Astrocyte of the spinal cord (primary cell): ENCODE results near the gene PTPN14.
A peak's percentile ranks its signal among the peaks of the same experiment; 100 is the strongest.

Experiments
- DNase-seq: peaks from one replicate; pipeline ENCODE4 v3.0.0; 2011; ENCODE audit warnings: low read depth, low spot score
- H3K4me3 ChIP-seq: 2 replicates; pipeline ENCODE4 v1.5.1; 2011; ENCODE audit warnings: low read depth, mild to moderate bottlenecking, low read length, moderate library complexity
- in situ Hi-C: cut with HindIII; loops from 2 replicates; pipeline ENCODE4 v1.10.0; 2017; ENCODE audit warnings: low sequenced_read_pairs
- TF ChIP-seq, protein P1 (sequence below): IDR thresholded peaks from 2 replicates; pipeline ENCODE4 v1.5.1; 2012; ENCODE audit warnings: low read depth, mild to moderate bottlenecking, low read length, inconsistent platforms

PTPN14 gene

DNA sequence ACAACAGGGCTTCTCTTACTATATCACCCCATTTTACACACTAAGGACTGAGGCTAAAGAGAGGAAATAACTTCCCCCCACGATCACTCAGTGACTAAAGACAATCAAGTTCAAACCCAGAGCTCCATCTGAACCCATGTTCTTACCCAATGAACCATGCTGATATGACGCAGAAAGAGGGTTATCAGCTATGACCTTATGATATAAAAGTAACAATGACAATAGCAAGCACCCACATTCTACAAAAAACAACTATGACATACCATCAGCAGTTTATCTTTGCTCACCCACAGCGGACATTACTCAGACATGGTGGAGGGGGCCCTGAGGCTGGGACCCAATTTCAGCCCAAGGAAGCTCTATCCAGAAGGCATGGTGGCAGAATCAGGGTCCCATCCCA, 75.7 kb downstream of the PTPN14 start:
- no peak for DNase-seq
- no peak overlapping the region for H3K4me3 ChIP-seq
- TF ChIP-seq, protein P1, sequence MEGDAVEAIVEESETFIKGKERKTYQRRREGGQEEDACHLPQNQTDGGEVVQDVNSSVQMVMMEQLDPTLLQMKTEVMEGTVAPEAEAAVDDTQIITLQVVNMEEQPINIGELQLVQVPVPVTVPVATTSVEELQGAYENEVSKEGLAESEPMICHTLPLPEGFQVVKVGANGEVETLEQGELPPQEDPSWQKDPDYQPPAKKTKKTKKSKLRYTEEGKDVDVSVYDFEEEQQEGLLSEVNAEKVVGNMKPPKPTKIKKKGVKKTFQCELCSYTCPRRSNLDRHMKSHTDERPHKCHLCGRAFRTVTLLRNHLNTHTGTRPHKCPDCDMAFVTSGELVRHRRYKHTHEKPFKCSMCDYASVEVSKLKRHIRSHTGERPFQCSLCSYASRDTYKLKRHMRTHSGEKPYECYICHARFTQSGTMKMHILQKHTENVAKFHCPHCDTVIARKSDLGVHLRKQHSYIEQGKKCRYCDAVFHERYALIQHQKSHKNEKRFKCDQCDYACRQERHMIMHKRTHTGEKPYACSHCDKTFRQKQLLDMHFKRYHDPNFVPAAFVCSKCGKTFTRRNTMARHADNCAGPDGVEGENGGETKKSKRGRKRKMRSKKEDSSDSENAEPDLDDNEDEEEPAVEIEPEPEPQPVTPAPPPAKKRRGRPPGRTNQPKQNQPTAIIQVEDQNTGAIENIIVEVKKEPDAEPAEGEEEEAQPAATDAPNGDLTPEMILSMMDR = no peak
- in situ Hi-C loops = no loop called here

DNA sequence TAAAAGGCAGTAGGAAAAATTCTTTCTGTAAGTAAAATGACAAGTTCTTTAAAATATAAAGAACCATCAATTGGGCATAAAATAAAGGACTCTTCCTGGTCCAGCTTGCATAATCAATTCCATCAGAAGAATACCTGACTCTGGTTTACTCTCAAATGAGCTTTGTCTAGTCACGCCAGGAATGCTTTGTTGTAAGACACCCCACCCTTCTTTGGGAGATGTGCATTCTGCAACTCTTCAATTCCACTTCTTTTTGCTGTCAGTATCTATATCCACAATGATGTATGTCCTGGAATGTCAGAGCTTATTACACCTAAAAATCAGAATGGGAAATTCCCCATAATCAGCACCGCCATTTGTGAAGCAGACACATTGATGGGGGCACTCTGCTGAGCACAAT, 76.1 kb downstream of the PTPN14 start:
- TF ChIP-seq, protein P1 = no peak
- H3K4me3 ChIP-seq = no peak overlapping the region
- in situ Hi-C loops = no loop called here
- DNase-seq = no peak

DNA sequence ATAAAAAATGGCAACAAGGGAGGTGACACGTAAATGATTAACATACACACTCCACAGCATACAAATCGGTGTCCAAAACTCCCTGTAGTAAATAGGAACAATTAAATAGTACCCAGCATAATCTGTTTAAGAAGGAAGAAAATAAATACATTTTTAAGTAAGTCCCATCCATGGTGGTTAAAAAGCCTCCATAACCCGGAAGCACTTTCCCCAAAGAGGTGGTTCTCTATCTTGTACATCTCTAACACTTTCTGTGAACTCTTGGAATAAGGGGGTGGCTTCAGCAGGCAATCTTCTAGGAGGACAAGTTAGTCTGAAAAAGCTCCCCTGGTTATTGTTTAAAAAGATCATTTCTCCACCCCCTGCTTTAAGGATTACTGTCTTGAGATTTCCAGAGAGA, 76.9 kb downstream of the PTPN14 start:
- no peak for DNase-seq
- TF ChIP-seq, protein P1 = no peak
- in situ Hi-C loops = no loop called here
- H3K4me3 ChIP-seq = no peak overlapping the region

DNA sequence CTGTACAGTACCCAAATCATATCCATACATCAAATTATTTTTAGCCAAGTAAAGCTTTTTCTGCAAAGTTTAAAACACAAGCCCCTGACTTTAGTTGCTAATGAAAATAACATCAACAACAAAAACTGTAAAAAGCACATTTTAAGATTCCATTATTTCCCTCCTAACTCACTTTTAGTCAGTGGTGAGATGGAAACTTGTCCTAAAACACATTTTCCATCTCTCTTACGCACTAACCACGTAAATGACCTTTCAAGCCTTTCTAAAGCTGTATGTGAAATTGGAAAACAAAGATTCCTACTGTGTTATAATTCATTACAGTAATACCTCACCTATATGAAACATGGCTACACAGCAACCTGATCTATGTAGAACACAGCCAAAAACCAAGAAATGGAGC, 77.5 kb downstream of the PTPN14 start:
- H3K4me3 ChIP-seq = no peak overlapping the region
- TF ChIP-seq, protein P1 = no peak
- in situ Hi-C loops = no loop called here
- DNase-seq = no peak

DNA sequence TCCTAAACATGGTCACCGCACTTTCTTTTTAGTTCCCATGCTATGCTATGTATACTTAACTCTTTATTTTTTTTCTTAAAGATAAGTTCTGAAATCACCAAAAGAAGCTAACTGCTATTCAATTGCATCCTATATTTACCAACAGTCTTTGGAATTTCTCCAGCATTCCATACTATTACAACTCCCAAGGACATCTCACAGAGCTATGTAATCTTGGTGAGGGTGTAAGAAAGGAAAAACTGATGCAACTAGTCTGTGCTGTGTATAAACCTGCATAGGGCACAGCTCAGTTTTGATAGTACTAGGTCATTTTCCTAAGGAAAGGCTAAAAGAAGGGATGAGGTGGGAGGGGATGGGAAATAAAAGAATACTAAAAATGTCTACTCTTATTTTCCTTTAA, 78.0 kb downstream of the PTPN14 start:
- peak; percentile 35 for DNase-seq
- H3K4me3 ChIP-seq = no peak overlapping the region
- in situ Hi-C loops = no loop called here
- TF ChIP-seq, protein P1 = no peak

DNA sequence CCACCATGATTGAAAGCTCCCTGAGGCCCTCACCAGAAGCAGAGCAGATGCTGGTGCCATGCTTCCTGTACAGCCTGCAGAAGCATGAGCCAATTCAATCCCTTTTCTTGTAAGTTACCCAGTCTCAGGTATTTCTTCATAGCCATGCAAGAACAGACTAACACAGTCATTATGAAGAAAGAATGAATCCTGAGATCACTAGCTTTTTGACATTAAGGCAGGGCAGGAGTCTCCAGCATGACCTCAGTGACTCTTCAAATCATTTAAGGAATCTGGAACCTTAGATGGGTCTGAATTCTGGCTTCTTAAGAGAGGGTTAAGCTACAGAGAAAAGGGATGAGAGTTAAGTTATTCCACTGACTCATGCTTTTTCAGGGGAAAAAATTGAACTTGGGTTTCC, 79.0 kb downstream of the PTPN14 start:
- DNase-seq = no peak
- no peak overlapping the region for H3K4me3 ChIP-seq
- in situ Hi-C loops = no loop called here
- TF ChIP-seq, protein P1 = no peak

DNA sequence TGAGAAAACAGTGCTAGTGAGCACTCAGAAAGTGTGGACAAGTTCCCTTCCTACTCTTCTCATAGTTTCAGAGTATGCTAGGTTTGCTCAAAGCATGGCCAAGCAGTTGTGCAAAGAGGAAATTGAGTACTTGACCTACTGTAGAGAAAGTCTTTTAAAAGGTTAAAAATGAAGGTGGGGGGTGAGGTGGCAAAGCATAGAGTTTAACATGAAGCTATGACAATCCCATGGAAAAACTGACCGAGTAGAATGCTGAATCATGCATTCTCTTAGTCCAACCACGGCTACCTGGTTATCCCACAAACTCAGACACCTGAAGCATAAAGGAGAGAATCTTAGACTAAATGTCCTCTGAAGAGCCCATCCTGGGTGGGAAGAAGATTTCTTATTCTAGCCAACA, 79.9 kb downstream of the PTPN14 start:
- TF ChIP-seq, protein P1 = no peak
- no peak overlapping the region for H3K4me3 ChIP-seq
- in situ Hi-C loops = no loop called here
- no peak for DNase-seq
